IMR-90 (cell line): ENCODE data around the gene R3HDM4. TPM values are rescaled to one million over a fixed set of nuclear protein-coding genes. Genes with fewer than 3 reads are reported as not detected.

ENCODE experiments used
- ATAC-seq: fragments of 200-7000 bp; cut with Tn5 transposase; 2 replicates; pipeline ENCODE4 v1.9.1; 2020; ENCODE audit warnings: low read depth, mild to moderate bottlenecking, moderate library complexity
- BruUV-seq: library from RNA; stranded (reverse); fragments of 400-500 nt; replicated peaks from 2 replicates; lab custom pipeline; 2021; lab: Mats Ljungman, UMichigan
- CTCF ChIA-PET: fragments of 300-600 bp; formaldehyde crosslinking; extraction: SDS; loops from one replicate; lab custom pipeline; 2021; ENCODE audit warnings: antibody characterized with exemption; lab: Yijun Ruan, JAX
- POLR2A ChIA-PET: fragments of 300-600 bp; sonication (Branson Sonifier 250); formaldehyde crosslinking; loops from one replicate; lab custom pipeline; 2022; ENCODE audit warnings: antibody characterized with exemption; ENCODE audit not compliant: unreplicated experiment; lab: Charles Lee
- DNase-seq: peaks from one replicate; pipeline ENCODE4 v3.0.0; 2013
- H2AFZ ChIP-seq: replicated peaks from 2 replicates; pipeline ENCODE3; 2013; ENCODE audit warnings: low read length, mild to moderate bottlenecking; ENCODE audit not compliant: poor library complexity
- H2AK5ac ChIP-seq: 2 replicates; pipeline ENCODE4 v1.6.1; 2013; ENCODE audit warnings: low read depth, low read length, inconsistent platforms
- H2AK9ac ChIP-seq: replicated peaks from 2 replicates; pipeline ENCODE3; 2013; ENCODE audit warnings: mild to moderate bottlenecking, low read depth, low read length, moderate library complexity; ENCODE audit not compliant: poor library complexity
- H2BK120ac ChIP-seq: 2 replicates; pipeline ENCODE4 v1.6.1; 2013; ENCODE audit warnings: low read depth, low read length, inconsistent platforms
- H2BK15ac ChIP-seq: 3 replicates; pipeline ENCODE4 v1.6.1; 2013; ENCODE audit warnings: low read depth, low read length, inconsistent platforms
- H2BK20ac ChIP-seq: 2 replicates; pipeline ENCODE4 v1.6.1; 2013; ENCODE audit warnings: low read depth, mild to moderate bottlenecking, inconsistent platforms, low read length, moderate library complexity
- H2BK5ac ChIP-seq: 2 replicates; pipeline ENCODE4 v1.6.1; 2013; ENCODE audit warnings: mild to moderate bottlenecking, low read depth, low read length, inconsistent platforms; ENCODE audit not compliant: poor library complexity, severe bottlenecking
- H3K14ac ChIP-seq: replicated peaks from 2 replicates; pipeline ENCODE4 v1.6.1; 2013; ENCODE audit warnings: low read depth, low read length, inconsistent platforms
- H3K18ac ChIP-seq: 2 replicates; pipeline ENCODE4 v1.6.1; 2013; ENCODE audit warnings: low read depth, low read length, control low read depth
- H3K23ac ChIP-seq: 2 replicates; pipeline ENCODE4 v1.6.1; 2013; ENCODE audit warnings: low read depth, low read length, inconsistent platforms
- H3K27ac ChIP-seq: 2 replicates; pipeline ENCODE4 v1.5.1; 2013; ENCODE audit warnings: mild to moderate bottlenecking, control low read depth, low read length; ENCODE audit not compliant: insufficient read depth
- H3K27me3 ChIP-seq: 2 replicates; pipeline ENCODE4 v1.6.1; 2013; ENCODE audit warnings: low read length; ENCODE audit not compliant: control insufficient read depth, insufficient read depth
- H3K36me3 ChIP-seq: 2 replicates; pipeline ENCODE4 v1.6.1; 2013; ENCODE audit warnings: low read length, mixed read lengths; ENCODE audit not compliant: control insufficient read depth, insufficient read depth
- H3K4ac ChIP-seq: 2 replicates; pipeline ENCODE4 v1.6.1; 2013; ENCODE audit warnings: low read depth, low read length, inconsistent platforms
- H3K4me1 ChIP-seq: 2 replicates; pipeline ENCODE4 v1.6.1; 2013; ENCODE audit warnings: low read length, mixed read lengths; ENCODE audit not compliant: control insufficient read depth, insufficient read depth
- H3K4me2 ChIP-seq: 2 replicates; pipeline ENCODE4 v1.6.1; 2013; ENCODE audit warnings: low read depth, mild to moderate bottlenecking, control low read depth, low read length, moderate library complexity
- H3K4me3 ChIP-seq: 2 replicates; pipeline ENCODE4 v1.5.1; 2013; ENCODE audit warnings: low read depth, mild to moderate bottlenecking, control low read depth, low read length, moderate library complexity; ENCODE audit not compliant: insufficient read depth
- H3K56ac ChIP-seq: 2 replicates; pipeline ENCODE4 v1.6.1; 2013; ENCODE audit warnings: low read length, inconsistent platforms; ENCODE audit not compliant: insufficient read depth; ENCODE audit errors: extremely low read depth
- H3K79me1 ChIP-seq, 2 experiments: 2 replicates each; pipeline ENCODE4 v1.6.1; 2013; ENCODE audit warnings: low read length in 2 of 2, inconsistent platforms in 1 of 2, low read depth in 1 of 2
- H3K9ac ChIP-seq: 2 replicates; pipeline ENCODE4 v1.6.1; 2013; ENCODE audit warnings: low read depth, low read length, control low read depth
- H3K9me1 ChIP-seq: 2 replicates; pipeline ENCODE4 v1.6.1; 2013; ENCODE audit warnings: low read length, inconsistent platforms; ENCODE audit not compliant: insufficient read depth
- H3K9me3 ChIP-seq: 2 replicates; pipeline ENCODE4 v1.6.1; 2013; ENCODE audit warnings: low read length; ENCODE audit not compliant: control insufficient read depth, insufficient read depth
- H4K20me1 ChIP-seq: 2 replicates; pipeline ENCODE4 v1.6.1; 2013; ENCODE audit warnings: low read length, inconsistent platforms; ENCODE audit not compliant: insufficient read depth
- H4K5ac ChIP-seq: 2 replicates; pipeline ENCODE4 v1.6.1; 2013; ENCODE audit warnings: mild to moderate bottlenecking, low read depth, low read length, control low read depth
- H4K8ac ChIP-seq, 2 experiments: 2 replicates each; pipeline ENCODE4 v1.6.1; 2013; ENCODE audit warnings: low read depth in 2 of 2, low read length in 2 of 2, control low read depth in 1 of 2, inconsistent platforms in 1 of 2
- H4K91ac ChIP-seq: 2 replicates; pipeline ENCODE4 v1.6.1; 2013; ENCODE audit warnings: low read depth, low read length, inconsistent platforms; ENCODE audit not compliant: insufficient read depth
- RAD21 ChIP-seq: IDR thresholded peaks from 2 replicates; pipeline ENCODE4 v1.6.1; 2012; ENCODE audit warnings: low read length, improper control_type of control experiment
- WGBS, 2 experiments: methylation state at CpG; one replicate each; pipeline versions ENCODE4 v1.1.5 to v1.1.7; 2013; ENCODE audit warnings: missing lambda C conversion rate in 2 of 2; ENCODE audit not compliant: insufficient read length in 1 of 2; ENCODE audit errors: extremely low coverage in 2 of 2; 5-methylcytosine and 5-hydroxymethylcytosine counted together
- dilution Hi-C: fragments of 300-500 bp; cut with HindIII; formaldehyde crosslinking; loops from one replicate; pipeline ENCODE4 v1.14.3; 2018; ENCODE audit warnings: low sequenced_read_pairs; ENCODE audit not compliant: unreplicated experiment
- in situ Hi-C: fragments of 300-500 bp; cut with MboI; formaldehyde crosslinking; loops from 3 replicates; pipeline ENCODE4 v1.14.3; 2019; ENCODE audit warnings: low sequenced_read_pairs, inconsistent platforms, mixed read lengths
- intact Hi-C: fragments of 100-400 bp; cut with micrococcal nuclease; formaldehyde crosslinking; loops from 2 replicates; pipeline ENCODE4 v1.10.0; 2022
- polyA plus RNA-seq, 3 experiments: library from polyadenylated mRNA; depleted of rRNA; stranded (reverse); fragments of >200 nt; gene quantifications; 2 replicates each; pipeline ENCODE4 v1.2.3, GENCODE V29; 2012; ENCODE audit warnings: low replicate concordance in 1 of 3
- total RNA-seq: library from RNA; depleted of rRNA; stranded (reverse); fragments of >200 nt; gene quantifications from 2 replicates; pipeline ENCODE4 v1.2.3, GENCODE V29; 2012
- TF ChIP-seq, protein P1 (sequence below): conservative IDR thresholded peaks from 2 replicates; pipeline ENCODE4 v1.5.1; 2012; ENCODE audit warnings: mild to moderate bottlenecking, low read depth, low read length, improper control_type of control experiment

Gene R3HDM4
- total and polyA plus RNA-seq, 2 of the 4 experiments (the other 2 are of a cell fraction), result 9.0 to 51.5 TPM

DNA sequence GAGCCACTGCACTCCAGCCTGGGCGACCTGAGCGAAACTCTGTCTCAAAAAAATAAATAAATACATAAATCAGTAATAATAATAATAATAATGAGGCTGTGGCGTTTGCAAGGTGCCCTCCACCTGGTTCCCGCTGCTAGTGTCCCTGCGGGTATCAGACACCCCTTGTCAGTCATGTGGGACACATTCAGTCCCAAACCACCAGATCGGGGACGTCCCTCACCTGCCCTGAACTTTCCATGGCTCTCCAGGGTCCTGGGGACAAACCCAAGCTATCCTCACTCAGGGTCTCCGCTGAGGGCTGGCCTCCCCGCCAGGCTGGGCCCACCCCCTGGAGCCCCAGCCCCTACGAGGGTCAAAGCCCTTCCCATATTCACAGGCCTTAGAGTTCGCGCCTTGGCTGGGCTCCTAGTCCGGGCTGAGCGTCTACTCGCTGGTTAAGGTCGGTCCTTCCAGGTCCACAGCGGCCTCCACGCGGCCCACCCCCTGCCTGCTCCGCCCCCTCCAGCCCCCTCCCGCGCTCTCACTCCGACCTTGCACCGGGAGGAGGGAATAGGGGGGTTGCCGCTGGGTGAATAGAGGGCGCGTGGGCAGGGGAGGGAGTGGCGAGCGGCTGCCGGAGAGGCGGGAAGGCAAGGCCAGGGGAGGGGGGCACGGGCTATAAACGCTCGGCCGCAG, 3.8 kb upstream of the R3HDM4 start:
- no peak overlapping the region for H3K23ac ChIP-seq
- POLR2A ChIA-PET, result no interaction called here
- no TSS peak for BruUV-seq
- no peak overlapping the region for H3K4me2 ChIP-seq
- no peak overlapping the region for H3K9ac ChIP-seq
- H3K27me3 ChIP-seq, result peaks cover 38% of the 10 kb centered on the region
- H3K27ac ChIP-seq, result no peak overlapping the region
- DNase-seq, result no peak
- H2BK5ac ChIP-seq, result no peak overlapping the region
- H3K9me3 ChIP-seq, result no peaks in the 10 kb centered on the region
- no peak overlapping the region for H4K8ac ChIP-seq
- no peaks in the 10 kb centered on the region for H4K20me1 ChIP-seq
- no peaks in the 10 kb centered on the region for H3K36me3 ChIP-seq
- H2AFZ ChIP-seq, result no peak overlapping the region
- H2BK20ac ChIP-seq, result no peak overlapping the region
- no peak for TF ChIP-seq RAD21
- TF ChIP-seq, protein P1, sequence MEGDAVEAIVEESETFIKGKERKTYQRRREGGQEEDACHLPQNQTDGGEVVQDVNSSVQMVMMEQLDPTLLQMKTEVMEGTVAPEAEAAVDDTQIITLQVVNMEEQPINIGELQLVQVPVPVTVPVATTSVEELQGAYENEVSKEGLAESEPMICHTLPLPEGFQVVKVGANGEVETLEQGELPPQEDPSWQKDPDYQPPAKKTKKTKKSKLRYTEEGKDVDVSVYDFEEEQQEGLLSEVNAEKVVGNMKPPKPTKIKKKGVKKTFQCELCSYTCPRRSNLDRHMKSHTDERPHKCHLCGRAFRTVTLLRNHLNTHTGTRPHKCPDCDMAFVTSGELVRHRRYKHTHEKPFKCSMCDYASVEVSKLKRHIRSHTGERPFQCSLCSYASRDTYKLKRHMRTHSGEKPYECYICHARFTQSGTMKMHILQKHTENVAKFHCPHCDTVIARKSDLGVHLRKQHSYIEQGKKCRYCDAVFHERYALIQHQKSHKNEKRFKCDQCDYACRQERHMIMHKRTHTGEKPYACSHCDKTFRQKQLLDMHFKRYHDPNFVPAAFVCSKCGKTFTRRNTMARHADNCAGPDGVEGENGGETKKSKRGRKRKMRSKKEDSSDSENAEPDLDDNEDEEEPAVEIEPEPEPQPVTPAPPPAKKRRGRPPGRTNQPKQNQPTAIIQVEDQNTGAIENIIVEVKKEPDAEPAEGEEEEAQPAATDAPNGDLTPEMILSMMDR, result no peak
- H3K14ac ChIP-seq, result no peak overlapping the region
- H3K4me1 ChIP-seq, result peaks cover 8% of the 10 kb centered on the region
- no peaks in the 10 kb centered on the region for H3K9me1 ChIP-seq
- CTCF ChIA-PET, result interaction anchor here (1.4 kb wide), 1 partner anchor 146 kb away, joined by 4 read pairs; no protein-coding TSS in a partner anchor
- intact Hi-C loops (no loop called here), in situ Hi-C loops (no loop called here), dilution Hi-C loops (no loop called here)
- H4K5ac ChIP-seq, result no peak overlapping the region
- H2BK120ac ChIP-seq, result no peak overlapping the region
- H2AK5ac ChIP-seq, result no peak overlapping the region
- H3K18ac ChIP-seq, result no peak overlapping the region
- peak overlapping the region; percentile 37 for H2AK9ac ChIP-seq
- 12% methylated on average over 9 of the region's 35 CpGs; no CpG with 5 or more reads in 1 of the 2 experiments for WGBS, 2 experiments
- H3K79me1 ChIP-seq, result peaks cover 0 to 7% of the 10 kb centered on the region in 2 experiments; a peak in 1 of 4 replicates
- H3K4ac ChIP-seq, result no peak overlapping the region
- H3K4me3 ChIP-seq, result no peak overlapping the region
- no peak overlapping the region for H3K56ac ChIP-seq
- no peak for ATAC-seq
- no peak overlapping the region for H2BK15ac ChIP-seq
- no peak overlapping the region for H4K91ac ChIP-seq
